GM23248 (cell line): ENCODE results near the gene FEZ2. TPM values are rescaled to one million over a fixed set of nuclear protein-coding genes. Genes with fewer than 3 reads are reported as not detected.

ENCODE experiments used
- DNase-seq: peaks from one replicate; pipeline ENCODE4 v3.0.0-alpha.2; 2015
- H2AFZ ChIP-seq: fragments of 200-600 bp; sonication (generic); 2 replicates; pipeline ENCODE4 v1.6.1; 2016; ENCODE audit warnings: antibody characterized with exemption
- H3F3A ChIP-seq: fragments of 200-600 bp; sonication (generic); 2 replicates; pipeline ENCODE4 v1.6.1; 2016; ENCODE audit warnings: mild to moderate bottlenecking, antibody characterized with exemption, mixed run types; ENCODE audit not compliant: insufficient read depth
- H3K27ac ChIP-seq: fragments of 200-600 bp; sonication (generic); 2 replicates; pipeline ENCODE4 v1.5.1; 2016; ENCODE audit warnings: mild to moderate bottlenecking
- H3K27me3 ChIP-seq: fragments of 200-600 bp; sonication (generic); replicated peaks from 2 replicates; pipeline ENCODE4 v1.6.1; 2016; ENCODE audit warnings: mild to moderate bottlenecking; ENCODE audit not compliant: insufficient read depth
- H3K36me3 ChIP-seq: fragments of 200-600 bp; sonication (generic); 2 replicates; pipeline ENCODE4 v1.6.1; 2016; ENCODE audit warnings: low read depth, mild to moderate bottlenecking
- H3K4me1 ChIP-seq: fragments of 200-600 bp; sonication (generic); 2 replicates; pipeline ENCODE4 v1.6.1; 2016; ENCODE audit warnings: mild to moderate bottlenecking; ENCODE audit not compliant: insufficient read depth
- H3K4me2 ChIP-seq: fragments of 200-600 bp; sonication (generic); one replicate; pipeline ENCODE4 v1.6.1; 2016; ENCODE audit warnings: mild to moderate bottlenecking; ENCODE audit not compliant: unreplicated experiment
- H3K4me3 ChIP-seq: fragments of 200-600 bp; sonication (generic); 2 replicates; pipeline ENCODE4 v1.5.1; 2016; ENCODE audit warnings: mild to moderate bottlenecking
- H3K79me2 ChIP-seq: fragments of 200-600 bp; sonication (generic); 2 replicates; pipeline ENCODE4 v1.6.1; 2016; ENCODE audit warnings: mild to moderate bottlenecking; ENCODE audit not compliant: insufficient read depth
- H3K9ac ChIP-seq: fragments of 200-600 bp; sonication (generic); 2 replicates; pipeline ENCODE4 v1.6.1; 2016; ENCODE audit warnings: mild to moderate bottlenecking
- H3K9me2 ChIP-seq: fragments of 200-600 bp; sonication (generic); 2 replicates; pipeline ENCODE4 v1.6.1; 2016; ENCODE audit warnings: mixed run types, mild to moderate bottlenecking, moderate library complexity; ENCODE audit not compliant: insufficient read depth
- H3K9me3 ChIP-seq: fragments of 200-600 bp; sonication (generic); one replicate; pipeline ENCODE4 v1.6.1; 2017; ENCODE audit warnings: low read depth
- H4K20me1 ChIP-seq: fragments of 200-600 bp; sonication (generic); 2 replicates; pipeline ENCODE4 v1.6.0; 2016; ENCODE audit not compliant: insufficient read depth
- EZH2 ChIP-seq: fragments of 200-600 bp; sonication (generic); IDR thresholded peaks from 2 replicates; pipeline ENCODE4 v1.6.1; 2018; ENCODE audit warnings: antibody characterized with exemption, mild to moderate bottlenecking; ENCODE audit not compliant: insufficient read depth, poor library complexity, severe bottlenecking
- EZH2phosphoT487 ChIP-seq: fragments of 200-600 bp; sonication (generic); IDR thresholded peaks from 2 replicates; pipeline ENCODE4 v1.6.1; 2018; ENCODE audit warnings: antibody characterized with exemption, moderate library complexity, mild to moderate bottlenecking, low read depth; ENCODE audit not compliant: insufficient read depth
- WGBS, 2 experiments: methylation state at CpG; one replicate each; pipeline ENCODE4 v1.1.6; 2015 to 2017; ENCODE audit warnings: low lambda C conversion rate in 2 of 2, low coverage in 1 of 2; ENCODE audit errors: missing lambda C conversion rate in 2 of 2; 5-methylcytosine and 5-hydroxymethylcytosine counted together
- in situ Hi-C: fragments of 300-500 bp; cut with MboI; formaldehyde crosslinking; loops from 2 replicates; pipeline ENCODE4 v1.15.0; 2020
- polyA plus RNA-seq: library from polyadenylated mRNA; unstranded; fragments of >200 nt; fragmentation: Nextera tagmentation; extraction: Ambion mirVana; gene quantifications from 2 replicates; pipeline ENCODE4 v1.2.1, GENCODE V29; 2016
- total RNA-seq: library from RNA; depleted of rRNA; stranded (reverse); fragments of >200 nt; shearing (Covaris generic); gene quantifications from 2 replicates; pipeline ENCODE4 v1.2.3, GENCODE V29; 2014

Gene FEZ2
- total and polyA plus RNA-seq, 2 experiments from 2014 or later: 48.8 to 93.2 TPM

DNA sequence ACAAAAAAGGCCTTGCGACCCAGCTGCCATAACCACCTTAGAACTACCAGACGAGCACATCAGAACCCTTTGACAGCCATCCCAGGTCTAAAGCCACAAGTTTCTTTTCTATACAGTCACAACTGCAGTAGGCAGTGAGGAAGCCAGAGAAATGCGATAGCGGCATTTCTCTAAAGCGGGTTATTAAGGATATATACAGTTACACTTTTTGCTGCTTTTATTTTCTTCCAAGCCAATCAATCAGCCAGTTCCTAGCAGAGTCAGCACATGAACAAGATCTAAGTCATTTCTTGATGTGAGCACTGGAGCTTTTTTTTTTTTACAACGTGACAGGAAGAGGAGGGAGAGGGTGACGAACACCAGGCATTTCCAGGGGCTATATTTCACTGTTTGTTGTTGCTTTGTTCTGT lies 48.8 kb downstream of the FEZ2 start:
- no peaks in the 10 kb centered on the region for H3K9me2 ChIP-seq

DNA sequence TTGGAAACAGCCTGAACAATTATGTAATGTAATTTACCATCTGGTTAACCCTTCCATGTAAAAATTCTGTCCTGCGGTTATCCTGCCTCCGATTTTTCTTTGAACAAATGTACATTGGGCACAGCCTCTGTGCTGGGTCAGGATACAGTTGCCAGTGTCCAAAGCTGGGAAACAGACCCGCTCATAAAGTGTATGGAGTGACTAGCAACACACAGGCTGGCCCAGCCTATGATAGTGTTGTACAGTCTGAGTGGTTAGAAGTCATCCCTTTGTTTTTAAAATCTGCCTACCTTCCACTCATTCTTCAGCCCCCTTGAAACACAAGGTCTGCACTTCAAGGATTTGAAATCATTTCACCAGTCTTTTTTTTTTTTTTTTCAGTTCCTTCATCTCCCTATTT lies 50.1 kb downstream of the FEZ2 start:
- TF ChIP-seq EZH2 (no peak), EZH2phosphoT487 (no peak)
- Histone ChIP-seq H3F3A (peaks cover 99% of the 10 kb centered on the region), H3K9me2 (no peaks in the 10 kb centered on the region), H4K20me1 (no peaks in the 10 kb centered on the region), H3K9me3 (no peaks in the 10 kb centered on the region), H3K79me2 (peaks cover 11% of the 10 kb centered on the region; the same call in 1 of the 2 replicates), H3K4me2 (no peak overlapping the region), H3K27me3 (no peaks in the 10 kb centered on the region), H3K4me3 (no peak overlapping the region), H3K27ac (peak overlapping the region; percentile 86), H3K36me3 (peaks cover 95% of the 10 kb centered on the region), H3K4me1 (peaks cover 23% of the 10 kb centered on the region), H2AFZ (no peak overlapping the region), H3K9ac (no peak overlapping the region)
- WGBS, 2 experiments: 88 to 91% methylated on average over 3 of the region's 3 CpGs
- in situ Hi-C loops: no loop called here
- no peak for DNase-seq

More for the DNA sequence above, 48.8 kb downstream of the FEZ2 start:
- Histone ChIP-seq H3F3A (peaks cover 99% of the 10 kb centered on the region), H3K27ac (peak overlapping the region; percentile 86), H3K4me3 (no peak overlapping the region), H3K4me2 (no peak overlapping the region), H4K20me1 (no peaks in the 10 kb centered on the region), H3K27me3 (no peaks in the 10 kb centered on the region), H3K9me3 (no peaks in the 10 kb centered on the region), H2AFZ (no peak overlapping the region), H3K9ac (no peak overlapping the region), H3K4me1 (peaks cover 23% of the 10 kb centered on the region), H3K79me2 (peaks cover 11% of the 10 kb centered on the region; the same call in 1 of the 2 replicates), H3K36me3 (peaks cover 91% of the 10 kb centered on the region)
- in situ Hi-C loops: no loop called here
- DNase-seq: no peak
- TF ChIP-seq EZH2phosphoT487 (no peak), EZH2 (no peak)
- WGBS, 2 experiments: 90 to 94% methylated on average over 7 of the region's 7 CpGs

DNA sequence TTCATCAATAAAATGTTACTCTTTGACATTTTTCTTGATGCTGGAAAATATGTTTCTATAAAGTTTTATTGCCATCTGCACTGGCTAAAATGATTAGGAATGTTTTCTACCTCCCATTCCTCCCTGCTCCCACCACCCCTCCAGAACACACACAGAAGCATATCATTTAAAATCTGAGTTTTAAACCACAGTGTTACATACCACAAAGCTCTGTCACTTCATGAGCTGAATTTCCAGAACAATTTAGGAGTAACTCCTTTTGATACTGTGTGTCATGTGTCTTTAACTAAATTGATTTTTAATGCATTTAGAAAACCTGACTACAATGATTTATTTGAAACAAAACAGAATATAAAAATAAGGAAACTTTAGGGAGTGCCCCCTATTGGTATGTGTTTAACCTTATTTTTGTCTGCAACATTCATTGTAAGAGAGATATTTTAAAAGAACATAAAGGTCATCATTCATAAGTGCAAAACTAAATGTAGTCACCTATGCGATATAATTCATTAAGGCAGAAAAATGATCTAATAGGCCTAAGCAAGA lies 52.0 kb downstream of the FEZ2 start:
- Histone ChIP-seq H3K4me1 (peaks cover 38% of the 10 kb centered on the region), H4K20me1 (no peaks in the 10 kb centered on the region), H3K27ac (peak overlapping the region; percentile 86), H2AFZ (no peak overlapping the region), H3K9ac (peak overlapping the region; percentile 2; the same call in 1 of the 2 replicates), H3K27me3 (no peaks in the 10 kb centered on the region), H3K79me2 (peaks cover 11% of the 10 kb centered on the region; the same call in 1 of the 2 replicates), H3K9me3 (no peaks in the 10 kb centered on the region), H3K4me2 (no peak overlapping the region), H3F3A (peaks cover 99% of the 10 kb centered on the region), H3K36me3 (peaks cover 92% of the 10 kb centered on the region), H3K9me2 (no peaks in the 10 kb centered on the region), H3K4me3 (no peak overlapping the region)
- peak; percentile 47 for DNase-seq
- WGBS, 2 experiments: 0 to 3% methylated on average over 1 of the region's 1 CpG
- TF ChIP-seq EZH2 (no peak), EZH2phosphoT487 (no peak)
- in situ Hi-C loops: no loop called here

DNA sequence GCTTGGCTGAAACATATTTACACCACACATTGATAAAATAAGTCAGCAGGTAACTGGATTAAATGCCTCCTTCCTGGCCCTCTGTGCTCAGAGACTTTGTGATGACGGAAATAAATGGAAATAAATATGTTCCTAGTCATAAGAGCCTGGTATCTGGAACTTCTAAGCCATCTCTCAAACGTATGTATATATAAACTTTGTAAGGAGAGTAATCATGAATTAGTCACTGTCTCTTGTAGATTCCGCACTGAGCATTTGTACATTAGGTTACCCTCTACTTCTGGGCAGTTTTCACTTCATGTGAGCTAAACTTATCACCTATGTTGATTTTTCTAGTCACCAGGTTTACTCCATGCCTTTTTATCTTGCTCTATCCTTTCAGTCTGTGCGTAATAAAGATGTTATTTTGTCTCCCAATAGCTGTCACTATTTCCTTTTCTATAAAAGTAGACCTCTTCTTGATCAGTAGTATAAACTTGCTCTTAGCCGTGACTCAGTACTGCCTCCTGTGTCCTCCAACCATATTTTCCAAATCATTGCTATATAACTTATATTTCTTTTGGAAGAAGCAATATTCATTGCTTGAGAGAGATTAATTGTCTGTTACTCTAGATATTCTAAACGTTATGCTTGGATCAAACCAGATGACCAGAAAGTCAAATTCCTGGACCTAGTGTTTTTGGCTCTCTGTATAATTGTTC lies 53.2 kb downstream of the FEZ2 start:
- Histone ChIP-seq H3K9me2 (no peaks in the 10 kb centered on the region), H3K27ac (peak overlapping the region; percentile 86), H3K79me2 (peaks cover 11% of the 10 kb centered on the region; the same call in 1 of the 2 replicates), H3F3A (peaks cover 99% of the 10 kb centered on the region), H3K4me2 (no peak overlapping the region), H4K20me1 (no peaks in the 10 kb centered on the region), H3K36me3 (peaks cover 92% of the 10 kb centered on the region), H3K4me3 (no peak overlapping the region), H3K4me1 (peaks cover 50% of the 10 kb centered on the region), H3K27me3 (no peaks in the 10 kb centered on the region), H2AFZ (no peak overlapping the region), H3K9ac (no peak overlapping the region), H3K9me3 (no peaks in the 10 kb centered on the region)
- 89 to 90% methylated on average over 6 of the region's 6 CpGs for WGBS, 2 experiments
- TF ChIP-seq EZH2phosphoT487 (no peak), EZH2 (no peak)
- in situ Hi-C loops: no loop called here
- peak; percentile 39 for DNase-seq
